GM23248 (cell line): ENCODE results near the gene ZNF500. TPM values are rescaled to one million over a fixed set of nuclear protein-coding genes. Genes with fewer than 3 reads are reported as not detected.

Experiments
- DNase-seq: peaks from one replicate; pipeline ENCODE4 v3.0.0-alpha.2; 2015
- H2AFZ ChIP-seq: fragments of 200-600 bp; sonication (generic); 2 replicates; pipeline ENCODE4 v1.6.1; 2016; ENCODE audit warnings: antibody characterized with exemption
- H3F3A ChIP-seq: fragments of 200-600 bp; sonication (generic); 2 replicates; pipeline ENCODE4 v1.6.1; 2016; ENCODE audit warnings: mild to moderate bottlenecking, antibody characterized with exemption, mixed run types; ENCODE audit not compliant: insufficient read depth
- H3K27ac ChIP-seq: fragments of 200-600 bp; sonication (generic); 2 replicates; pipeline ENCODE4 v1.5.1; 2016; ENCODE audit warnings: mild to moderate bottlenecking
- H3K27me3 ChIP-seq: fragments of 200-600 bp; sonication (generic); replicated peaks from 2 replicates; pipeline ENCODE4 v1.6.1; 2016; ENCODE audit warnings: mild to moderate bottlenecking; ENCODE audit not compliant: insufficient read depth
- H3K36me3 ChIP-seq: fragments of 200-600 bp; sonication (generic); 2 replicates; pipeline ENCODE4 v1.6.1; 2016; ENCODE audit warnings: low read depth, mild to moderate bottlenecking
- H3K4me1 ChIP-seq: fragments of 200-600 bp; sonication (generic); 2 replicates; pipeline ENCODE4 v1.6.1; 2016; ENCODE audit warnings: mild to moderate bottlenecking; ENCODE audit not compliant: insufficient read depth
- H3K4me2 ChIP-seq: fragments of 200-600 bp; sonication (generic); one replicate; pipeline ENCODE4 v1.6.1; 2016; ENCODE audit warnings: mild to moderate bottlenecking; ENCODE audit not compliant: unreplicated experiment
- H3K4me3 ChIP-seq: fragments of 200-600 bp; sonication (generic); 2 replicates; pipeline ENCODE4 v1.5.1; 2016; ENCODE audit warnings: mild to moderate bottlenecking
- H3K79me2 ChIP-seq: fragments of 200-600 bp; sonication (generic); 2 replicates; pipeline ENCODE4 v1.6.1; 2016; ENCODE audit warnings: mild to moderate bottlenecking; ENCODE audit not compliant: insufficient read depth
- H3K9ac ChIP-seq: fragments of 200-600 bp; sonication (generic); 2 replicates; pipeline ENCODE4 v1.6.1; 2016; ENCODE audit warnings: mild to moderate bottlenecking
- H3K9me2 ChIP-seq: fragments of 200-600 bp; sonication (generic); 2 replicates; pipeline ENCODE4 v1.6.1; 2016; ENCODE audit warnings: mixed run types, mild to moderate bottlenecking, moderate library complexity; ENCODE audit not compliant: insufficient read depth
- H3K9me3 ChIP-seq: fragments of 200-600 bp; sonication (generic); one replicate; pipeline ENCODE4 v1.6.1; 2017; ENCODE audit warnings: low read depth
- H4K20me1 ChIP-seq: fragments of 200-600 bp; sonication (generic); 2 replicates; pipeline ENCODE4 v1.6.0; 2016; ENCODE audit not compliant: insufficient read depth
- EZH2 ChIP-seq: fragments of 200-600 bp; sonication (generic); IDR thresholded peaks from 2 replicates; pipeline ENCODE4 v1.6.1; 2018; ENCODE audit warnings: antibody characterized with exemption, mild to moderate bottlenecking; ENCODE audit not compliant: insufficient read depth, poor library complexity, severe bottlenecking
- EZH2phosphoT487 ChIP-seq: fragments of 200-600 bp; sonication (generic); IDR thresholded peaks from 2 replicates; pipeline ENCODE4 v1.6.1; 2018; ENCODE audit warnings: antibody characterized with exemption, moderate library complexity, mild to moderate bottlenecking, low read depth; ENCODE audit not compliant: insufficient read depth
- WGBS, 2 experiments: methylation state at CpG; one replicate each; pipeline ENCODE4 v1.1.6; 2015 to 2017; ENCODE audit warnings: low lambda C conversion rate in 2 of 2, low coverage in 1 of 2; ENCODE audit errors: missing lambda C conversion rate in 2 of 2; 5-methylcytosine and 5-hydroxymethylcytosine counted together
- in situ Hi-C: fragments of 300-500 bp; cut with MboI; formaldehyde crosslinking; loops from 2 replicates; pipeline ENCODE4 v1.15.0; 2020
- polyA plus RNA-seq: library from polyadenylated mRNA; unstranded; fragments of >200 nt; fragmentation: Nextera tagmentation; extraction: Ambion mirVana; gene quantifications from 2 replicates; pipeline ENCODE4 v1.2.1, GENCODE V29; 2016
- total RNA-seq: library from RNA; depleted of rRNA; stranded (reverse); fragments of >200 nt; shearing (Covaris generic); gene quantifications from 2 replicates; pipeline ENCODE4 v1.2.3, GENCODE V29; 2014

Gene ZNF500
- total and polyA plus RNA-seq, 2 experiments from 2014 or later, result 7.4 to 12.3 TPM

DNA sequence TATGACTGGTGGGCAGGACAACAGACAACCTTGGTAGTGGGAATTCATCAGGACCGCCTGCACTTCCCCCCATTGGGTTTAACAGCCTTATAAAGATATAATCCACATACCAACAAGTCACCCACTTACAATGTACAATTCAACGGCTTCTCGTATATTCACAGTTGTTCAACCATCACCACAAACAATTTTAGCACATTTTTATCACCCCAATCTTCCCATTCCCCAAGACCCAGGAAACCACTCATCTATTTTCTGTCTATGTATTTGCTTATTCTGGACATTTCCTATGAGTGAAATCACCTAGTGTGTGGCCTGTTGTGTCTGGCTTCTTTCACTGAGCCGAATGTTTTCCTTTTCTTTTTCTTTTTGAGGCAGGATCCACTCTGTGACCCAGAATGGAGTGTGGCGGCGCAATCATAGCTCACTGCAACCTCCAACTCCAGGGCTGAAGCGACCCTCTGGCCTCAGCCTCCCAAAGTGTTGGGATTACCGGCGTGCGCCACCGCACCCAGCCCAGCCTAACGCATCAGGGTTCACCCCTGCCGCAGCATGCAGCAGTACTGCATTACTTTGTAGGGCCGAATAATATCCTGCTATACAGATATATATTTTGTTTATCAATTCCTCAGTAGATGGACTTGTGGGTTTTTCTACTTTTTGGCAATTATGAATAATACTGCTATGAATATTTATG, 43.7 kb downstream of the ZNF500 start:
- no peak overlapping the region for H2AFZ ChIP-seq
- no peak for DNase-seq
- H3K27ac ChIP-seq, result no peak overlapping the region
- TF ChIP-seq EZH2phosphoT487, result no peak
- no peak for TF ChIP-seq EZH2
- in situ Hi-C loops, result no loop called here
- H3K27me3 ChIP-seq, result no peaks in the 10 kb centered on the region
- H3K9me2 ChIP-seq, result no peaks in the 10 kb centered on the region
- no peaks in the 10 kb centered on the region for H3F3A ChIP-seq
- no peak overlapping the region for H3K4me2 ChIP-seq
- 94 to 98% methylated on average over 14 of the region's 14 CpGs for WGBS, 2 experiments
- H3K79me2 ChIP-seq, result no peaks in the 10 kb centered on the region; the same call in 1 of the 2 replicates
- H3K9ac ChIP-seq, result no peak overlapping the region
- peaks cover 11% of the 10 kb centered on the region; the same call in 1 of the 2 replicates for H3K36me3 ChIP-seq
- H3K4me3 ChIP-seq, result no peak overlapping the region
- H3K4me1 ChIP-seq, result no peaks in the 10 kb centered on the region
- H3K9me3 ChIP-seq, result no peaks in the 10 kb centered on the region
- H4K20me1 ChIP-seq, result no peaks in the 10 kb centered on the region

DNA sequence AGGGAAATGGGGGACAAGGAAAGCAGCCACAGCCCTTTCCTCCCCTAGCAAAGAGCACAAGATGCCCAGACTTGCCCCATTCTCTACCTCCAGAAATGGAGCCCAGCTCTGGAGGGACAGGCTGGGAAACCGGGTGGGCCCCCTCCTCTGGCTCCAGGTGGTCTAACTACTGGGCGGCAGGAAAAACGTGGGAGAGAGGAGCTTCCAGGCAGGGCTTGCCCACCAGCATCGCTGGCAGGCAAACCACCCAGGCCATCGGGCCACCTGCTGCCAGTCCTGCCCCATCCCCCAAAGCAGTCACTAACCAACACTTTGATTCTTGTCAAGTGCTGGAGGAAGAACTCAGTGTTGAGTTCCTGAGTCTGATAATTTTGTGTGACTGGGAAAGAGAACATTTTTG, 48.5 kb downstream of the ZNF500 start:
- 72 to 79% methylated on average over 5 of the region's 5 CpGs for whole genome bisulfite sequencing, 2 experiments
- Histone ChIP-seq H3K9me3 (no peaks in the 10 kb centered on the region), H3K4me3 (no peak overlapping the region), H3K27ac (no peak overlapping the region), H2AFZ (no peak overlapping the region), H3K27me3 (no peaks in the 10 kb centered on the region), H3K4me2 (no peak overlapping the region), H3F3A (no peaks in the 10 kb centered on the region), H3K79me2 (no peaks in the 10 kb centered on the region), H3K36me3 (no peaks in the 10 kb centered on the region), H4K20me1 (no peaks in the 10 kb centered on the region), H3K4me1 (no peaks in the 10 kb centered on the region), H3K9ac (no peak overlapping the region), H3K9me2 (no peaks in the 10 kb centered on the region)
- in situ Hi-C loops, result no loop called here
- DNase-seq, result no peak
- TF ChIP-seq EZH2, result no peak
- no peak for TF ChIP-seq EZH2phosphoT487

DNA sequence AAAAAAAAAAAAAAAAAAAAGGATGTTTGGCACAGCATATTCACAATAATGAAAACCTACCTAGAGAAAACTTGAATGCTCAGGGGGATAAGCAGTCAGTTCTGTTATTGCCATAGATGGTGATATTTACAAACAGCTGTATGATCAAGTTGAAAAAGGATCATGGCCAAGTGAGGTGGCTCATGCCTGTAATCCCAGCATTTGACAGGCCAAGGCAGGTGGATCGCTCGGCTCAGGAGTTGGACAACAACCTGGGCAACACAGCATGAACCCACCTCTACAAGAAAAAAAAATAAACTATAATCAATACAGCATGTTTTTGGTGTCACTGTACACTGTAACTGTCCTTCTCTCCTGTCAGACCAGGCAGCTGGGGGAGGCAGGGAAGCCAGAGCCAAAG, 52.0 kb downstream of the ZNF500 start:
- no peak for DNase-seq
- H3K4me2 ChIP-seq, result no peak overlapping the region
- WGBS, 2 experiments, result 80 to 97% methylated on average over 2 of the region's 2 CpGs

DNA sequence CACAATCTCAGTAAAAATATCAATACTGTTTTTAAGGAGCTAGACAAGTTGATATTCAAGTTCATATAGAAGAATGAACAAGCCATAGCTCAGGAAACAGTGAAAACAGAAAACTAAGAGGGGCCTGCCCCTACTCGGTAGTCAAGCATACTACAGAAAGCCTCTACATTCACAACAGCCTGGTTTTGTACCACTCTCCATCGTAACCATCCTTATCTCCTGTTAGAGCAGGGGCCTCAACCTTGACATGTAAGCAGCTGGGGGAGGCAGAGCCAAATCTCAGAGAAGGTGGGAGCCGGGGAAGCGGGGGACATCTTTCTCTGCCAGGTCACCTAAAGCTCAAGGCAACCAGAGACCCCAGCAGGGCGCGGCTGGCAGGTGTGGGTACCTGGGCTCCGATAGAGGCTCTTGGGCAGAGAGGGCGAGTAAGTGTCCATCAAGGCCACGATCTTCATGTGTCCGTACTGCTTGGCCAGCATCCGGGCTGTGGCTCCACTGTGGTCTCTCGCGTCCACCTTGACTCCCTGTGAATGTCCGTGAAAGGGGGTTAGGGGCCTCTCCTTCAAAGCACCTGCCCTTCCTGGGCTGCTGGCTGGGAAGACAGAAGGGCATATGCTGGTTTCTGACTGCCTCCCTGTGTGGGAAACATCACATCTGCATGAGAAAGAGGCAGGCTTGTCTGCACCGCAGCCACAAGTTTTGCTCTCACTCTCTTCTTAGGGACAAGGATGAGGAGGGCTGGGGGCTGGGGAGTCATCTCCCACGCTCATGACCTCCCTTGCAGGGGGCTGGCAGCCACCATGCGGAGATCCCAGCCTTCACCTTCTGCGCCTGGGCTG, 53.1 kb downstream of the ZNF500 start:
- WGBS, 2 experiments, result 85% methylated on average over 18 of the region's 18 CpGs
- no peak overlapping the region for H3K27ac ChIP-seq
- in situ Hi-C loops, result no loop called here
- no peak overlapping the region for H3K4me3 ChIP-seq
- H3K4me1 ChIP-seq, result no peaks in the 10 kb centered on the region
- H3K4me2 ChIP-seq, result no peak overlapping the region
- H2AFZ ChIP-seq, result no peak overlapping the region
- no peak for TF ChIP-seq EZH2
- no peak for TF ChIP-seq EZH2phosphoT487
- H3K9ac ChIP-seq, result no peak overlapping the region
- no peaks in the 10 kb centered on the region for H3K9me2 ChIP-seq
- no peaks in the 10 kb centered on the region for H4K20me1 ChIP-seq
- H3K9me3 ChIP-seq, result no peaks in the 10 kb centered on the region
- H3K79me2 ChIP-seq, result no peaks in the 10 kb centered on the region
- H3K27me3 ChIP-seq, result no peaks in the 10 kb centered on the region
- H3K36me3 ChIP-seq, result no peaks in the 10 kb centered on the region; the same call in 1 of the 2 replicates
- H3F3A ChIP-seq, result no peaks in the 10 kb centered on the region
- DNase-seq, result no peak

More for the DNA sequence above, 52.0 kb downstream of the ZNF500 start:
- no peaks in the 10 kb centered on the region for H3K79me2 ChIP-seq
- no peaks in the 10 kb centered on the region for H4K20me1 ChIP-seq
- no peaks in the 10 kb centered on the region for H3K4me1 ChIP-seq
- no peaks in the 10 kb centered on the region for H3K9me2 ChIP-seq
- no peak overlapping the region for H3K4me3 ChIP-seq
- H3F3A ChIP-seq, result no peaks in the 10 kb centered on the region
- H3K27ac ChIP-seq, result no peak overlapping the region
- in situ Hi-C loops, result no loop called here
- H3K36me3 ChIP-seq, result no peaks in the 10 kb centered on the region; the same call in 1 of the 2 replicates
- H3K27me3 ChIP-seq, result no peaks in the 10 kb centered on the region
- H3K9me3 ChIP-seq, result no peaks in the 10 kb centered on the region
- TF ChIP-seq EZH2 (no peak), EZH2phosphoT487 (no peak)
- H2AFZ ChIP-seq, result no peak overlapping the region
- no peak overlapping the region for H3K9ac ChIP-seq
